HG03103 (cell line): ENCODE results near the gene CKS2.

Source experiments
- ATAC-seq: cut with Tn5 transposase; IDR thresholded peaks from one replicate; pipeline ENCODE4 v1.9.1; 2021; ENCODE audit warnings: low read depth; ENCODE audit not compliant: unreplicated experiment

The CKS2 gene

GRCh38 chr9:89346696-89347095, 35.7 kb downstream of the CKS2 start:
- ATAC-seq = no peak

GRCh38 chr9:89347651-89348050, 36.7 kb downstream of the CKS2 start:
- ATAC-seq = no peak

- no peak for ATAC-seq
Measured at GRCh38 chr9:89349607-89350006, 38.6 kb downstream of the CKS2 start.

DNA sequence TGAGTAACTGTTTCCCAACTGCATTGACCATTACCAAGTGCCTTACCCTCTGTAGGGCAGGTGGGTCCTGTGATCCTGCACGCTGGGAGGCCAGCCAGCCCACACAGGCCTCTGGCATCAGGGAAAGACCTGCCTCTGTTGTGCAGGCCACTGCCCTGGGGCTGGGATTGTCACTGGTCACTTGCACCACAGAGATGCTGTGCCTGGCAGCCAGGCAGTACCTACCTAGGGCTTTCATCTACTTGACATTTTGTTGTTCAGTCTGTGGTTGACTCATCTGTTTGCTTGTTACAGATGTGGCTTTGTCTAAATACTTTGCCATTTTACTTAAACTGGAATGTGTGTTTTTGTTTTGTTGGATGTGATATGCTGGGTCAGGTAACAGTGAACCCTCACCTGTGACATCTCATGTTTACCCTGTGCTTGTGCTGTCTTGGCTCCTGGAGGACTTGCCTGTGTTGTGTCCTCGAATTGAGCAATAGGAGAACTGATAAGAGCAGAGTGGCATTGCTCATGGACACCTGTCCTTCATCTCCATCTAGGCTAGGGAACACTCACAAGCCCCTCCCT, 40.1 kb downstream of the CKS2 start:
- ATAC-seq = no peak

GRCh38 chr9:89351584-89352300, 40.7 kb downstream of the CKS2 start:
- ATAC-seq = no peak

DNA sequence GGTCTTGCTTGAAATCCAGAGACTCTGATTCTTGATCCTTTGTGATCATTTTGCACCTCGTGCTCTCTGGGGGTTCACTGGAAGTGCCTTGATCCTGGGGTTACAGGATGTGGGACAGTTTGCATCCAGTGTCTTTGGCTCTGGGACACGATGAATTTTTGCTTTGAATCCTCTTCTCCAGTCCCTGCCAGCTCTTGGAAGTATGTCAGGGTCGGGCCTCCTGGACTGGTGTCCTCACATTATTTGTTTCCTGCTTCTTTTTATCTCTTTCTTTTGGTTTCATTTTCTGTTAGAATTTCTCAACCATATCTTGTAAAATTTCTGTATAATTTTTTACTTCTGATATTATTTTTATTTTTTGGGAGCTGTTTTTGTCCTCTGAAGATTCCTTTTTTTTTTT, 41.5 kb downstream of the CKS2 start:
- no peak for ATAC-seq

GRCh38 chr9:89352874-89353649, 42.1 kb downstream of the CKS2 start:
- no peak for ATAC-seq

DNA sequence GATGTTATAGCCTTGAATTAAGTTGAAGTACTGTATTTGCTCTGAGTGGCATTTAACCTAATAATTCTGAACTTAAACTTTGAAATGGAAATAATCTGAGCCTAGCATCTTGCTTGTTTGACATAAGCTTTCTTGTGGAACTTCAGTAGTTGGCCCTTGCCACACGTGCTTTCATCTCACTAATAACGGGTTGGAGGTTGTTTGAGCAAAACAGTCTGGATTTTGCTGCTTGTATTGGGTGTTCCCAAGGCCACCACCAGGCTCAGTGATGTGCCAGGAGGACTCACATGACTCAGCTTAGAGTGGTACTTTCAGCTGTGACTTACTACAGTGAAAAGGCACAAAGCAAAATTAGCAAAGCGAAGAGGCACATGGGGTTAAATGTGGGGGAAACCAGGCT, 43.0 kb downstream of the CKS2 start:
- ATAC-seq = no peak

GRCh38 chr9:89354471-89354870, 43.5 kb downstream of the CKS2 start:
- no peak for ATAC-seq

- ATAC-seq = no peak
Measured at GRCh38 chr9:89356782-89357181, 45.8 kb downstream of the CKS2 start.

DNA sequence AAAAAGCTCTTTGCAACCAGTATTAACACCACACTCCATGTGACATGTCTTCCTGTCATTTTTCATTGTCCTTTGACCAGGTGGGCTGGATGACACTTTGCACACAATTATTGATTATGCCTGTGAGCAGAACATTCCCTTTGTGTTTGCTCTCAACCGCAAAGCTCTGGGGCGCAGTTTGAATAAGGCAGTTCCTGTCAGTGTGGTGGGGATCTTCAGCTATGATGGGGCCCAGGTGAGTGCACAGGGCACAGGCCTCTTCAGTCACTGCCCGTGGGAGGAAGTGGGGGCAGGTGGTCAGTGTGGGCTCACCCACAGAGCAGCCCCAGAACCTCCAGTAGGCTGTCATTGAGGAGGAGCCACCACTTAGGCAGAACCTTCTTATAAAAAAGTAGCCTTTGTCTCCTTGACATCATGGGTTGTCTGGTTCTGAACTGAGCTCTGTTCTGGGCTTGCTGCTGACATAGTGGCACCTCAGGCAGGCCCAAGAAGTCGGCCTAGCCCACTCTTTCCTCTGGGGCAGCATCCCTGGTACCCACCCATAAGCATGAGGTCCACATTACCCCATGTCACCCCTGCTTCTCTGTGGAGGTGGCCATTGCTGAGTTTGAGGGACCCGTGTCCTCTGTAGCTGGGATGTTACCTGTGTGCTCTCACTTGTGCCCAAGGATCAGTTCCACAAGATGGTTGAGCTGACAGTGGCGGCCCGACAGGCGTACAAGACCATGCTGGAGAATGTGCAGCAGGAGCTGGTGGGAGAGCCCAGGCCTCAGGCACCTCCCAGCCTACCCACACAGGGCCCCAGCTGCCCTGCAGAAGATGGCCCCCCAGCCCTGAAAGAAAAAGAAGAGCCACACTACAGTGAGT, 46.6 kb downstream of the CKS2 start:
- ATAC-seq = no peak

DNA sequence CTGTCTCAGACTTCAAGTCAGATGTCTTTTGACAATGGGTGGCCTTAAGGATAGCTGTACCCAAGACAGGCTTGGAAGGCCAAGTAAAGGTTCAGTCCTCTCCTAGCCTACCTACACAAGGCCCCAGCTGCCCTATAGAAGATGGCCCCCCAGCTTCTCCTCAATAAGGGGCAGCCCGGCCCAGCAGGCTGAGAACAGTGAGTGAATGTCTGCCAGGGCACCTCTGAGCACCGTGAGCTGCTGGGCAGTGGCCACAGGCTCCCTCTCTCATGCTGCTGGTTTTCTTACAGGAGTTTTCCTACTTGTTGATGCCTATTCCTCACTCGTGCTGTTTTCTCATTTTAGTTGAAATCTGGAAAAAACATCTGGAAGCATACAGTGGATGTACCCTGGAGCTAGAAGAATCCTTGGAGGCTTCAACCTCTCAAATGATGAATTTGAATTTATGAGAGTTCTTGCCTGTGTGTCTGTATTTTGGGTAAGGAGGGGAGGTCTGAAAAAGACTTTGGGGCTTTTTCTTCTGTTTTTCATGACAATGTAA, 47.5 kb downstream of the CKS2 start:
- no peak for ATAC-seq

DNA sequence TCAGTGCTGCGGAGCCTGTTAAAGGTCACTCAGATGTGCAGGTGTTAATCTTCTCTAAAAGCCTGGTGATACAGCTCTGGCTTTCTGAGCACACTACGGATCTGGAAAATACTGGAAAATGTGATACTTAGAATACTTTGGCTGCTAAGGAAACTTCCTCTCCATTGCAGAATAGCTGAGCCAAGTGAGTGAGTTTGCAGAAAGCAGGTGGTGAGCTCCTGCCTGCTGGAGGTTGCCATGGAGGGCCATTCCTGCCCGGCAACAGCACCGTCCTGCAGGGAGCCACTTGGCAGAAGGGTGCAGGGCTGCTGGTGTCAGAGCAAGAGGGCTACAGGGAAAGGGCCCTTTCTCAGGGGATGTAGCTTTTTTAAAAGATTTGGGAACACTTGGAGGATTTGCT, 48.0 kb downstream of the CKS2 start:
- no peak for ATAC-seq

DNA sequence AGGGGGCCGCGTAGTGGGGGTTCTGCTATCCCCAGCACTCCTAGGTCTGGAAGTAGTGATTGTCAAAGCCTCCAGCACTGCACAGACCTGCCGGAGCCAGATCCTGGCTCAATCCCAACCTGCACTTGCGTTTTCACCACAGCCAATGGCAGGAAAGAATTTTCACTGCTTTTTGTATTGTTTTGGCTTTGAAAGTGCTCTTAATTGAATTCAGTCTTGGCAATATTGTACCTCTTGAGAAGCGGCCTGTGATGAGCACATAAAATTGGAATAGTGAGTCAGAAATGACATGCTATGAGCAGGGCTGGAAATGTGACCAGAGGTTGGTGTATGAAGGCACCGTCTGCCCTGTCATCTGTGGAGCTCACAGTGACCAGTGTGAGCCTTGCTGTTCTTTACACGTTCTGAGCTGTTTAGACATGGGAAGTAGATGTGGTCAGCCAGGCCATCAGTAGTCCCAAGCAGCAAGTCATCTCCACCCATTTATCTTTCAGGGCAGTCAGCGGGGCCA, 48.8 kb downstream of the CKS2 start:
- no peak for ATAC-seq

GRCh38 chr9:89360465-89360864, 49.5 kb downstream of the CKS2 start:
- ATAC-seq = no peak

DNA sequence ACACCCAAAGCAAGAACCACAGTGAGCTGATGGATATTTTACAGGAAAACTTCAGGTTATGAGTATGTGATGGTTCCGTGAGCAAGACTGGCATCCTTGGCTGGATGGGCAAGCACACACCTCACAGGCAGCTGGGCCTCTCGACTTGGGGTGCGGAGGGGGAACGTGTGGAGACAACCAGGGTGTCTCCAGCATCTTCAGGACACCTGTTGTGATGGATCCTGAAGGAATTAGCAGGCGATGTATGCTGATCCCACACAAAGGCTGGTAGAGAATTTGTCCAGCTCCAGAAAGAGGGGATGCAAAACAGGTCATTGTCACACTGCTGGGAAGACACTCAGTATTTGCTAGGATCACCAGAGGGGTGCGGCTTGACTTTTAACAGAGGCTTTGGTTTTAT, 50.0 kb downstream of the CKS2 start:
- ATAC-seq = no peak

DNA sequence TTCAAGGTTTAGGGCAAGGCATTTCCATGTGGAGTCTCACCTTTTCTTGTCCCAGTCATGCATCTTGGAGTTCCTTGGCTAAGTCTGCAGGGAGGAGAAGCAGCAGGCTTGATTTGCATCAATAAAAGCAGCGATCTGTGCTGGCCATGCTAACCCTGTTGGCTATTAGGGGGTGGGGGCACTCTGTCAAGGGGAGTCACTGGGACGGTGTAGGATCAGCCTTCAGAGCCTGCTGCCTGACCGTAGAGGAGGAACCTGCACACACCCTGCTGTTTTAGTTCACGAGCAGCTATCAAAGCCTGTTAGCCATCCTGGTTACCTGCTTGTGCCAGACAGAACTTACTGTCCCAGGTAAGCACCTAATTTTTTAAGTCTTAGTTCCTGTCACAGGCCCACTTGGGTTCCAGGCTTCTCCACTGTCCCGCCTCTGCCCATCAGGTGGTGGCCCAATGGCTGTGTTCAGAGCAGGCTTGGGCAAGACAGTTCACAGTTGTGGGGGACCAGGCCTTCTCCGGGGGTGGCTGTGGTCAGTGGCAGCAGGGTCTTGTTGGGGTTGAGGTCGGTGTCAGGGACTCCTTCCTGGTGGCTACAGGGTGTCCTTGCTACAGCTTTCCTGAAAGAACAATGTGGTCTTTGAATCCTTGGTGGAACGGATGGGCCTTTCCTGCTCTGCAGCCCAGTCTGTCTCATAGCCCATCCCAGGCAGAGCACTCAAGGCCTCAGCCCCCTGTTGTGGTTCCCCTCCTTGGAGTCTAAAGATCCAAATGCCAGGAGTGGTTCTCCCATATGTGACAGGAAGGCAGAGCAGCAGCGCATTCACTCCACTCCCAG, 51.0 kb downstream of the CKS2 start:
- no peak for ATAC-seq

- ATAC-seq = no peak
Measured at GRCh38 chr9:89362647-89363310, 51.8 kb downstream of the CKS2 start.

DNA sequence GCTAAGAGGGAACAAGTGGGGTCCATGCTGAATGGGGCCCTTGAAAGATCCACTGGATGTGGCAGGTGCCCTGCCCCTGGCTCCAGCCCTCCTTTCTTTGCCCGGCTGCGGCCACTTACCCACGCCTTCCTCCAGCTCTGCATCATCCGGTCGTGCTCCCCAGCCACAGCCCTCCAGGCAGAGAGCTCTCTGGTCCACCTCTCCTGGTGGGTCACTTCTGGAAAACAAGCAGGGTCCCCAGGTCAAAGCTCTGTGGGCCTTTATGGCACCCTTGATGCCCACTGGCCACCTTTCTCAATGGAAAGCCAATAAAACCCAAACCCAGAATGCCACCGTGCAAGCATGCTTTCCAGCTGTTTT, 52.3 kb downstream of the CKS2 start:
- no peak for ATAC-seq
